ENCODE data around the gene R3HDM1.
A peak's percentile ranks its signal among the peaks of the same experiment; 100 is the strongest.
"Not testable (repeated sequence)": the region's sequence is repeated elsewhere in the genome, so short reads cannot be mapped to it uniquely, and the experiment has no call there.

R3HDM1 gene

DNA sequence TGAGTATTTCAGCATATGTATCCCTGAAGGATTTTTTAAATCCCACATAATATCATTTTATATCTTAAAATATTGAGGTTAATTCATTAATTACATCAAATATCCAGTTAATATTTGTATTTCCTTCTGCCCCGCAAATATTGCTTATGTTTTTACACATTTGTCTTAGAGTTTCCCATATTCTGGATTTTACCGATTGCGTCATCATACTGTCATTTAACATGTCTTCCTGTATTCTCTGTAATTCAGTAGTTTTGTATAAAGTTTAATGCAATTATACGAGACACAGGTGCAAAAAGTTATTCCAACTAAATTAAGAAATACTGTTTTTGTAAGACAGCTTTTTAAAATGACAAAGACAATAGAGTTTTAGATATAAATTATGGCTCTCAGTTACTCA lies 176.9 kb downstream of the R3HDM1 start:
- DNase-seq (ENCODE audit: low read depth in 1 of 2, low spot score in 1 of 2) = no peak

DNA sequence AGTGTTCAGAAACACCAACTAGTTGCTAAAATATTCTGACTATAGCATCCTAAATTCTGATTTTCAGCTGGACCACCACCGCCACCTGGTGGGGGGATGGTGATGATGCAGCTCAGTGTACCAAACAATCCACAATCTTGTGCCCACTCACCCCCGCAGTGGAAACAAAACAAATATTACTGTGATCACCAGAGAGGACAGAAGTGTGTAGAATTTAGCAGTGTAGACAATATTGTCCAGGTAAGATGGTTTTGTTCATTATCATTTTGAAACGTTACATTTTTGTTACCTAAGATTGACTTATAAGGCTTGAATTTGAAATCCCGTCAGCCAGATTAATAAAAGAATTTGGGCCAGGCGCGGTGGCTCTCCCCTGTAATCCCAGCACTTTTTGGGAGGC lies 178.7 kb downstream of the R3HDM1 start:
- DNase-seq (ENCODE audit: low read depth in 1 of 2, low spot score in 1 of 2) = peak; percentile 31 to 65

DNA sequence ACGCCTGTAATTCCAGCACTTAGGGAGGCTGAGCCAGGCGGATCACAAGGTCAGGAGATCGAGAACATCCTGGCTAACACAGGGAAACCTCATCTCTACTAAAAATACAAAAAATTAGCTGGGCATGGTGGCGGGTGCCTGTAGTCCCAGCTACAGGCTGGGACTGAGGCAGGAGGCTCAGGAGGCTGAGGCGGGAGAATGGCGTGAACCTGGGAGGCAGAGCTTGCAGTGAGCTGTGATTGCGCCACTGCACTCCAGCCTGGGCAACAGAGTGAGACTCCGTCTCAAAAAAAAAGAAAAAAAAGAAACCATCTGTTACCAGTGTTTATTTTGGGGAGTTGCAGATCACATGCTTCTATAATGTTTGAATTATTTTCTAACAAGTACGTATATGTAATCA lies 183.8 kb downstream of the R3HDM1 start:
- not testable (repeated sequence) for DNase-seq (ENCODE audit: low read depth in 1 of 2, low spot score in 1 of 2)

DNA sequence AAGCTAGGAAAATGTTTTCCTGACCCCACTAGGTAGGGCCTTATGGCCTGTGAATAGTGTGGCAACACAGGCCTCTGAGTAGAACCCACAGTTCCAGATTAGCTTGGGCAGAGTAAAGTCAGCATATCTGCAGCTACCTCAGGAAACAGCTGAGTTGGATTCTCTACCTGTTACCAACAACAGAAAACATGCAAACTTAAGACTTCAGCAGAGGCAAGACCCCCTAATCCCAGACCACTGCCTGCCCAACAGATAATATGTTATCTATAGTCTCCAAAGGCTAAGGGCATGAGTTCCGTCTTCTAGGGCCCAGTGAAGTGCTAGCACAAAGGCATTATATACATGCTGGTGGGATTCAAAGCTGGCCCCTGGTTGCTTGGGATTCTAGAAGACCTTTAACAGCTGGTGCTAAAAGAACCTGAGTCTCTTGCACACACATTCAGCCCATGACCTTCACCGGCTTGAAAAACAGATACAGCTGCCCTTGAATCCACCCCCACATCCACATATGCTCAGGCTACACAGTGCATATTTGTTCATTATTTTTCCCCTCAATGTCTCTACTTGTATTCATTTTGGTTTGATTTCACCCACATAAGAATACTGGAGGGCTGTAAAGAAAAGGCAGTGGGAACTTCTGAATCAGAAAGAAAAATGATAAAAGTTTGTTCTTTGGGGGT lies 196.9 kb downstream of the R3HDM1 start:
- no peak for DNase-seq (ENCODE audit: low read depth in 1 of 2, low spot score in 1 of 2)

GRCh38 chr2:135732561-135732960 lies 201.3 kb downstream of the R3HDM1 start:
- DNase-seq (ENCODE audit: low read depth in 1 of 2, low spot score in 1 of 2) = no peak

DNA sequence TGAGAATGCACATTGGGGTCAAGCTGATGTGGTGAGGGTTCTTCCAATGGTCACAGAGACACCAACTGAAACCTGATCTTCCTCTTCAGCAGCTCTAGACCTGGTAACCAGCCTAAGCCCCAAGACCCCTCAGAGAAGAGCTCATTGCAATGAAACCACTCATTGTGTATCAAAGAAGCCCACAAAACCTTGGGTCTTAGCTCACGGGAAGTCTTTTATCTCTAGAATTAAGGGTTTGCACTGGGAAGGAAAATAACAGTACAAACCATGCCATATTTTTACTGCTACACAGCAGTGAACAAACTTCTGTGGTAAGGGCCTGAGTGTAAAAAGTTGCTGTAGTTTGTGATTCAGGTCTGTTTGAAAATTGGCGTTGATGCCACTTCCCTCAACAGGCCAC lies 201.8 kb downstream of the R3HDM1 start:
- no peak for DNase-seq (ENCODE audit: low read depth in 1 of 2, low spot score in 1 of 2)

DNA sequence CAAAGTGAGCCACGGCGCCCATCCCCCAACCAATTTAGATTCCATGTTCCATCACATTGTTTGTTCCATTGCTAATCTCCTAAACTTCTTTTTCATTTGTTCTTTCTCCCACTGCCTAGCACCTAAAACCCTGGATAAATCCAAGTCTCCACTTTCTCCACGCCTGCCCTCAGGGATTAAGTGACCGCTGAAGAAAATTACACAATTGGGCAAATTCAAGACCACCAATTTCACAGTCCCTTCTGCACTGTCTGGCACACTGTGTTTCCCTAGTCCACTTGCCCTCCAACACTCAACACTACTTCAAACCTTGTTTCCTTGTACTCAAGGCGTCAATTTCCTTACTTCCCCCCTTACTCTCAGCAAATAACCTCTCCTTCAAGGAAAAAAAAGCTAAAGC lies 205.3 kb downstream of the R3HDM1 start:
- no peak for DNase-seq (ENCODE audit: low read depth in 1 of 2, low spot score in 1 of 2)

- no peak for DNase-seq (ENCODE audit: low read depth in 1 of 2, low spot score in 1 of 2)
Observed at GRCh38 chr2:135740206-135740605, 208.9 kb downstream of the R3HDM1 start.

DNA sequence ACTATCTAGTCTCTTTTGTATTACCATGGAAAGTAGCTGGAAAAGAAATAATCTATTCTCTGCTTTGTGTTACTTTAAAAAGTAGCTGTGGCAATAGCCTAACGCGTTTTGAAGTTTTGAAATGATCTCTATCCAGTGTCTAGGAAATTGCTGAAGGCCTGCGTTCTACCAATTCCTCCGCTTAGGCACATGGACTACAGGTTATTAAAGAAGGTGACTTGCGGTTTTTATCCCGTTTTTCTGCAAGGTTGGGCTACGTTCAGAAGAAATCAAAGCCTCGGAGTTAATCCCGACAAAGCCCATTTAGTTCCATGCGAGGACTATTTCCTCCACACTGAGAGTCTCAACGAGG lies 209.7 kb downstream of the R3HDM1 start:
- no peak for DNase-seq (ENCODE audit: low read depth in 1 of 2, low spot score in 1 of 2)

DNA sequence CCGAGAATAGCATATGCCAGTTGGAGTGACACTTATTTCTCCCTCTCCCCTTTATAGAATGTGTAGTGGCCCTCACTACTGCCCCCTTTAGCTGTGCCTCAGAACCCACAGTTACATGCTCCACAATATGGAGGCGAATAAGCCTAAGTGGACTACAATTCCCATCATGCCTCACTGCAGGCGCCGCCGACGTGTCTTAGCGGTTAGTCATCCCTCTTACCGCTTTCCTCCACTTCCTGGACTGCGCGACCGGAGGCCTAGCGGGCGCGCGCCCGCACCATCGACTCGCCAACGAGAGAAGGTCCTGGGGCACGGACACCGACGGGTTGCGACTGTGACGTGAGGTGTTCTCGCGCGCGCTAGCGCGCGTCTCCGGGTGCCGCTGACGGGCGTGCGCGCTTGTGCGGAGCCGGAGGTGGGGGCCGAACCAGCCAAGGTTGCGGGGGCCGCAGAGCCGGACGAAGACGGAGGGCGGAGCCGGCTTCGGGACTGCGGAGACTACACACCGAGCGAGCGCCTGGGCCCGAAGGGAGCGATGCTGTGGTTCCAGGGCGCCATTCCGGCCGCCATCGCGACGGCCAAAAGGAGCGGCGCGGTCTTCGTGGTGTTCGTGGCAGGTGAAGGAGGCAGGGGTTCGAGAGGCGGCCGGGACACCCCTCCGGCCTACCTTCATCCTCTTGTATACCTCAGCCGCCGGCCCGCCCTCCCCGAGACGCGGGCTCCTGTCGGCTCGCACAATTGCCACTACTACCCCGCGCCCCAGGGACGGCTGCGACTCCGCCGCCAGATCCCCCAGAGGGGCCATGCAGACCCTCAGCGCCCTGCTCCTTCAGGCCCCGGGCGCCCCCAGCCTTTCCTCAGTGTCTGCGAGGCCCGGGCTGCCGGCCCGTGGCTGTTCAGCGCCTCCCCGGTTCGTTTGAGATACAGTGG lies 210.4 kb downstream of the R3HDM1 start, which contains the start of gene UBXN4:
UBXN4 (plus strand) TSS at position 461 of the 930 bp plus-strand sequence; CDS start at position 536, 75 bp downstream.
- DNase-seq (ENCODE audit: low read depth in 1 of 2, low spot score in 1 of 2) = peak; percentile 86

GRCh38 chr2:135742325-135742757 lies 211.1 kb downstream of the R3HDM1 start:
- peak in 1 of 2 donors; percentile 7 for DNase-seq (ENCODE audit: low read depth in 1 of 2, low spot score in 1 of 2)

DNA sequence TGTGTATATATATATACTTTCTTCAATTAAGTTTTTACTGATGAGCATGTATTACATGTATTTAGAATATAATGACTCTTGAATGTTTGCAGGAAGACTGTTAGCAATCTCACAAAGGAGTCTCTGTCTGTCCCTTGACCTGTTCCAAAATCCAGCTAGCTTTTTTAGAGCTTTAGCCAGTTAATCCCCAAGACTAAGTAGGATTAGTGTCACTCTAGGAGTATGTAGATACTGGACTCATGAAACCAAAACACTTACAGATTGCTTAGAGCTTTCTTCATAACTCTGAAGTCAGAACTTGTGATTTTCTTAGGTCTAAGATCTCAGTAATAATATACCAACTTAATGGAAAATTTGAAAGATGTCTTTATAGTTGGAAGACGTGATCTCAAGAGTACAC lies 212.6 kb downstream of the R3HDM1 start:
- DNase-seq (ENCODE audit: low read depth in 1 of 2, low spot score in 1 of 2) = no peak

GRCh38 chr2:135744760-135745314 lies 213.6 kb downstream of the R3HDM1 start:
- no peak for DNase-seq (ENCODE audit: low read depth in 1 of 2, low spot score in 1 of 2)

DNA sequence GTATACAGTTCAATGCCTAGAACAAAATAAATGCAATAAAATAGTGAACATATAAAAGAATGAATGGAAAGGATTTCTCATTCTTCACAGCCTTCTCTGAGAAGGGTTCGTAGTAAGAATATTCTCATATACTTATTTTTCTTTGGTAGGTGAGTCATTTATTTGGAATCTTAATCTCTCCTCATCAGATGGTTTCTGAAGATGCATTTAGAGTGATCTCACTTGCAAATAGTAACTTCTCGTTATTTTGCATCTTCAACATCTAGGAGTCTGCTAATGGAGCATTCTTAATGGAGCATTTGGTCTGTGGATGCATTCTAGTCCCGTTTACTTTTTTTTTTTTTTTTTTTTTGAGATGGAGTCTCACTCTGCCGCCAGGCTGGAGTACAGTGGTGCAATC lies 214.3 kb downstream of the R3HDM1 start:
- no peak for DNase-seq (ENCODE audit: low read depth in 1 of 2, low spot score in 1 of 2)

GRCh38 chr2:135755573-135755972 lies 224.3 kb downstream of the R3HDM1 start:
- no peak for DNase-seq (ENCODE audit: low read depth in 1 of 2, low spot score in 1 of 2)

GRCh38 chr2:135756692-135757091 lies 225.4 kb downstream of the R3HDM1 start:
- DNase-seq (ENCODE audit: low read depth in 1 of 2, low spot score in 1 of 2) = no peak

- DNase-seq (ENCODE audit: low read depth in 1 of 2, low spot score in 1 of 2) = no peak
Observed at GRCh38 chr2:135762022-135762421, 230.7 kb downstream of the R3HDM1 start.

GRCh38 chr2:135762530-135762929 lies 231.2 kb downstream of the R3HDM1 start:
- DNase-seq (ENCODE audit: low read depth in 1 of 2, low spot score in 1 of 2) = no peak

GRCh38 chr2:135768863-135769262 lies 237.6 kb downstream of the R3HDM1 start:
- no peak for DNase-seq (ENCODE audit: low read depth in 1 of 2, low spot score in 1 of 2)

- no peak for DNase-seq (ENCODE audit: low read depth in 1 of 2, low spot score in 1 of 2)
Observed at GRCh38 chr2:135773319-135773718, 242.0 kb downstream of the R3HDM1 start.

DNA sequence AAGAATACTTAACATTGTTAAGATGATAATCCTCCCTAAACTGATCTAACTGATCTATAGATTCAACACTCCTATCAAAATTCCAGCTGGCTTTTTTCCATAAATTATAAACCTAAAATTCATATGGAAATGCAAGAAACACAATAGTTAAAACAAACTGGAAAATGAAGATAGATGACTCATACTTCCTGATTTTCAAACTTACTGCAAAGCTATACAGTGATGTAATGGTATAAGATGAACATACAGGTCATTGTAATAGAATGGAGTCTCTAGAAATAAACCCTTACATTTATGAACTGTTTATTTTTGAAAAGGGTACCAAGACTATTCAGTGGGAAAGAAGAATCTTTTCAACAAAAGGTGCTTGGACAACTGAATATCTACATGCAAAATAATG lies 242.6 kb downstream of the R3HDM1 start:
- DNase-seq (ENCODE audit: low read depth in 1 of 2, low spot score in 1 of 2) = no peak
